HCT116 (cell line): ENCODE measurements around the gene LELP1. TPM values are rescaled to one million over a fixed set of nuclear protein-coding genes. Genes with fewer than 3 reads are reported as not detected.

Experiments used
- ATAC-seq: fragments of 200-7000 bp; cut with Tn5 transposase; 2 replicates; pipeline ENCODE4 v1.9.1; 2020; ENCODE audit warnings: mild to moderate bottlenecking, moderate library complexity
- BruUV-seq: library from RNA; stranded (reverse); fragments of 400-500 nt; replicated peaks from 2 replicates; lab custom pipeline; 2021; lab: Mats Ljungman, UMichigan
- CTCF ChIA-PET: fragments of 300-600 bp; sonication (Branson Sonifier 250); formaldehyde crosslinking; loops from one replicate; lab custom pipeline; 2021; ENCODE audit warnings: antibody characterized with exemption; lab: Charles Lee
- POLR2A ChIA-PET: fragments of 300-600, 350-600 bp; sonication (Branson Sonifier 250); formaldehyde crosslinking; loops from one replicate; lab custom pipeline; 2021; ENCODE audit warnings: antibody characterized with exemption; lab: Charles Lee
- RAD21 ChIA-PET, 2 experiments: fragments of 300-600 bp; sonication (Branson Sonifier 250); formaldehyde crosslinking; loops; one replicate each; lab custom pipeline; 2023; ENCODE audit warnings: low total read pairs in 2 of 2; ENCODE audit not compliant: uncharacterized antibody in 2 of 2, unreplicated experiment in 2 of 2, low non-redundant PET in 1 of 2; lab: Charles Lee
- DNase-seq: peaks from one replicate; pipeline ENCODE4 v3.0.0-alpha.2; 2010; ENCODE audit warnings: low read depth, low spot score
- H2AFZ ChIP-seq: fragments of 200-600 bp; shearing (Covaris generic), sonication (generic); 2 replicates; pipeline ENCODE4 v1.6.1; 2017; ENCODE audit warnings: low read depth, mixed run types, mixed read lengths, antibody characterized with exemption, low read length; ENCODE audit not compliant: poor library complexity, severe bottlenecking
- H3K27ac ChIP-seq: 2 replicates; pipeline ENCODE4 v1.5.1; 2012; ENCODE audit warnings: low read depth, low read length
- H3K27me3 ChIP-seq: fragments of 200-600 bp; sonication (generic); 2 replicates; pipeline ENCODE4 v1.6.1; 2016; ENCODE audit warnings: mixed run types, low read length, mixed read lengths; ENCODE audit not compliant: insufficient read depth
- H3K36me3 ChIP-seq, 2 experiments: fragments of 200-500 bp in 1 of 2; fragments of 200-600 bp in 1 of 2; sonication (Bioruptor generic) in 1 of 2; sonication (generic) in 1 of 2; 2 replicates each; pipeline versions ENCODE4 v1.5.1 to v1.6.1; 2014 to 2016; ENCODE audit warnings: low read length in 2 of 2, inconsistent platforms in 1 of 2, mixed read lengths in 1 of 2, mixed run types in 1 of 2; ENCODE audit not compliant: insufficient read depth in 2 of 2, control insufficient read depth in 1 of 2
- H3K4me1 ChIP-seq, 2 experiments: fragments of 200-600 bp in 1 of 2; sonication (generic) in 1 of 2; 2 replicates each; pipeline versions ENCODE4 v1.5.1 to v1.6.1; 2012 to 2017; ENCODE audit warnings: low read length in 2 of 2, inconsistent platforms in 1 of 2, mild to moderate bottlenecking in 1 of 2, mixed read lengths in 1 of 2, mixed run types in 1 of 2, moderate library complexity in 1 of 2; ENCODE audit not compliant: insufficient read depth in 2 of 2, control insufficient read depth in 1 of 2
- H3K4me2 ChIP-seq: fragments of 200-600 bp; sonication (generic); 2 replicates; pipeline ENCODE4 v1.6.1; 2017; ENCODE audit warnings: mixed run types, low read length, mixed read lengths
- H3K4me3 ChIP-seq, 2 experiments: fragments of 200-600 bp in 1 of 2; sonication (generic) in 1 of 2; replicated peaks in 1 of 2; 2 replicates each; pipeline ENCODE4 v1.5.1; 2011 to 2016; ENCODE audit warnings: low read length in 2 of 2, control low read depth in 1 of 2, low read depth in 1 of 2, mild to moderate bottlenecking in 1 of 2, mixed read lengths in 1 of 2, mixed run types in 1 of 2
- H3K79me2 ChIP-seq: fragments of 200-600 bp; sonication (generic); 2 replicates; pipeline ENCODE4 v1.6.1; 2017; ENCODE audit warnings: mild to moderate bottlenecking, mixed run types, low read length, moderate library complexity, mixed read lengths; ENCODE audit not compliant: insufficient read depth
- H3K9ac ChIP-seq: fragments of 200-600 bp; sonication (generic); 2 replicates; pipeline ENCODE4 v1.6.1; 2016; ENCODE audit warnings: low read length, mixed read lengths
- H3K9me2 ChIP-seq: fragments of 200-600 bp; sonication (generic), shearing (Covaris generic); 2 replicates; pipeline ENCODE4 v1.6.1; 2017; ENCODE audit warnings: mixed run types, mild to moderate bottlenecking, moderate library complexity; ENCODE audit not compliant: insufficient read depth
- H3K9me3 ChIP-seq, 2 experiments: fragments of 200-500 bp in 1 of 2; fragments of 200-600 bp in 1 of 2; sonication (Bioruptor generic) in 1 of 2; sonication (generic) in 1 of 2; 2 replicates each; pipeline ENCODE4 v1.6.1; 2014 to 2017; ENCODE audit warnings: low read length in 2 of 2, mixed read lengths in 2 of 2, inconsistent platforms in 1 of 2, low read depth in 1 of 2, mild to moderate bottlenecking in 1 of 2, mixed run types in 1 of 2, moderate library complexity in 1 of 2; ENCODE audit not compliant: control insufficient read depth in 1 of 2, insufficient read depth in 1 of 2
- H4K20me1 ChIP-seq: fragments of 200-600 bp; sonication (generic), shearing (Covaris generic); 2 replicates; pipeline ENCODE4 v1.6.1; 2017; ENCODE audit warnings: mixed run types, mild to moderate bottlenecking, moderate library complexity; ENCODE audit not compliant: insufficient read depth
- CBX3 ChIP-seq: IDR thresholded peaks from 2 replicates; pipeline ENCODE4 v1.6.1; 2012; ENCODE audit warnings: low read depth
- JUND ChIP-seq: IDR thresholded peaks from 2 replicates; pipeline ENCODE4 v1.6.1; 2012
- POLR2AphosphoS5 ChIP-seq: IDR thresholded peaks from 2 replicates; pipeline ENCODE4 v1.6.1; 2011; ENCODE audit warnings: mild to moderate bottlenecking, low read depth, low read length, moderate library complexity
- SIN3A ChIP-seq: IDR thresholded peaks from 2 replicates; pipeline ENCODE4 v1.6.1; 2012; ENCODE audit warnings: low read depth
- intact Hi-C: fragments of 100-400 bp; cut with micrococcal nuclease; formaldehyde crosslinking; loops from 2 replicates; pipeline ENCODE4 v1.10.0; 2022
- total RNA-seq: library from RNA; stranded (reverse); gene quantifications from one replicate; pipeline ENCODE4 v1.2.1, GENCODE V29; 2021; ENCODE audit not compliant: unreplicated experiment

LELP1 gene
- total RNA-seq, 1 experiment from 2014 or later: not detected

GRCh38 chr1:153248176-153248879 is 45.1 kb downstream of the LELP1 start:
- DNase-seq: no peak
- RAD21 ChIA-PET: no interaction called here
- no peaks in the 10 kb centered on the region for H3K9me2 ChIP-seq
- no peak overlapping the region for H3K4me2 ChIP-seq
- no peak for ATAC-seq
- no peak overlapping the region for H3K27ac ChIP-seq
- no TSS peak for BruUV-seq
- H3K27me3 ChIP-seq: peaks cover 58% of the 10 kb centered on the region
- H3K79me2 ChIP-seq: no peaks in the 10 kb centered on the region
- POLR2A ChIA-PET: no interaction called here
- no peak overlapping the region for H2AFZ ChIP-seq
- intact Hi-C loops: no loop called here
- H3K9me3 ChIP-seq: no peaks in the 10 kb centered on the region; a peak in 1 of 4 replicates
- H3K4me3 ChIP-seq: no peak overlapping the region
- no peak overlapping the region for H3K9ac ChIP-seq
- no peaks in the 10 kb centered on the region for H3K36me3 ChIP-seq
- TF ChIP-seq JUND: no peak
- TF ChIP-seq, all 23 proteins: peak for 0
- H3K4me1 ChIP-seq: no peaks in the 10 kb centered on the region
- CTCF ChIA-PET: no interaction called here
- H4K20me1 ChIP-seq: no peaks in the 10 kb centered on the region

GRCh38 chr1:153250166-153250565 is 46.9 kb downstream of the LELP1 start:
- no peak for ATAC-seq
- ChIA-PET RAD21 (no interaction called here), POLR2A (no interaction called here), CTCF (no interaction called here)
- Histone ChIP-seq H3K79me2 (no peaks in the 10 kb centered on the region), H3K27ac (no peak overlapping the region), H3K36me3 (no peaks in the 10 kb centered on the region), H3K4me1 (no peaks in the 10 kb centered on the region), H3K9me2 (no peaks in the 10 kb centered on the region), H2AFZ (no peak overlapping the region), H4K20me1 (no peaks in the 10 kb centered on the region), H3K27me3 (peaks cover 60% of the 10 kb centered on the region), H3K4me2 (no peak overlapping the region), H3K9ac (no peak overlapping the region), H3K4me3 (no peak overlapping the region), H3K9me3 (no peaks in the 10 kb centered on the region; a peak in 1 of 4 replicates)
- DNase-seq: no peak
- no TSS peak for BruUV-seq
- intact Hi-C loops: no loop called here
- TF ChIP-seq CBX3 (no peak), SIN3A (no peak), POLR2AphosphoS5 (no peak)
